HL-60 (cell line): ENCODE results near the gene DHX15.
A peak's percentile ranks its signal among the peaks of the same experiment; 100 is the strongest.

Source experiments
- DNase-seq, 2 experiments: peaks; one replicate each; pipeline ENCODE4 v3.0.0-alpha.2; 2010 to 2020; ENCODE audit warnings: low read depth in 1 of 2, low spot score in 1 of 2
- H3K27ac ChIP-seq: fragments of 250-450 bp; sonication (Bioruptor Pico); replicated peaks from 2 replicates; pipeline ENCODE4 v1.5.1; 2020; ENCODE audit warnings: mild to moderate bottlenecking, moderate library complexity
- H3K27me3 ChIP-seq: fragments of 250-450 bp; sonication (Bioruptor Pico); 2 replicates; pipeline ENCODE4 v1.5.1; 2021; ENCODE audit warnings: mild to moderate bottlenecking, moderate library complexity; ENCODE audit not compliant: insufficient read depth, poor library complexity, severe bottlenecking
- H3K4me3 ChIP-seq: replicated peaks from 2 replicates; pipeline ENCODE4 v1.5.1; 2011; ENCODE audit warnings: mild to moderate bottlenecking, control low read depth, low read length; ENCODE audit not compliant: insufficient read depth
- GABPA ChIP-seq: IDR thresholded peaks from 2 replicates; pipeline ENCODE4 v1.6.1; 2012; ENCODE audit warnings: low read depth
- POLR2AphosphoS5 ChIP-seq: IDR thresholded peaks from 2 replicates; pipeline ENCODE4 v1.6.1; 2012; ENCODE audit warnings: low read depth
- REST ChIP-seq: IDR thresholded peaks from 2 replicates; pipeline ENCODE4 v1.6.1; 2012; ENCODE audit warnings: low read depth; ENCODE audit not compliant: insufficient replicate concordance
- SPI1 ChIP-seq: IDR thresholded peaks from 2 replicates; pipeline ENCODE4 v1.6.1; 2012; ENCODE audit warnings: low read depth, mild to moderate bottlenecking, borderline replicate concordance
- long read RNA-seq: library from polyadenylated mRNA; unstranded; transcript quantifications from one replicate; pipeline ENCODE4 v2.0.0, GENCODE V29; 2020
- TF ChIP-seq, protein P1 (sequence below): IDR thresholded peaks from one replicate; pipeline ENCODE4 v1.5.1; 2011; ENCODE audit warnings: low read length, control low read depth, inconsistent platforms; ENCODE audit not compliant: insufficient read depth

DHX15 gene
- long read RNA-seq, transcript DHX15-204 (4 exons, 3,028 nt), result minor isoform, 6 of 841 reads
- long read RNA-seq, transcript DHX15-201 (14 exons, 2,994 nt), result major isoform, 656 of 841 reads
- long read RNA-seq, partial matches to known transcripts, result 113 of 841 reads
- long read RNA-seq, other reads (novel, unspliced or antisense), result 66 of 841 reads

GRCh38 chr4:24584211-24584850 is at the start of gene DHX15:
DHX15 (minus strand) TSS chr4:24584554; CDS start chr4:24584393, 161 bp downstream.
- Histone ChIP-seq H3K27me3 (no peaks in the 10 kb centered on the region), H3K4me3 (peak within 1 kb of the TSS; percentile 80), H3K27ac (peak within 1 kb of the TSS; percentile 99)
- peak; percentile 94 to 96 for DNase-seq
- TF ChIP-seq, protein P1, sequence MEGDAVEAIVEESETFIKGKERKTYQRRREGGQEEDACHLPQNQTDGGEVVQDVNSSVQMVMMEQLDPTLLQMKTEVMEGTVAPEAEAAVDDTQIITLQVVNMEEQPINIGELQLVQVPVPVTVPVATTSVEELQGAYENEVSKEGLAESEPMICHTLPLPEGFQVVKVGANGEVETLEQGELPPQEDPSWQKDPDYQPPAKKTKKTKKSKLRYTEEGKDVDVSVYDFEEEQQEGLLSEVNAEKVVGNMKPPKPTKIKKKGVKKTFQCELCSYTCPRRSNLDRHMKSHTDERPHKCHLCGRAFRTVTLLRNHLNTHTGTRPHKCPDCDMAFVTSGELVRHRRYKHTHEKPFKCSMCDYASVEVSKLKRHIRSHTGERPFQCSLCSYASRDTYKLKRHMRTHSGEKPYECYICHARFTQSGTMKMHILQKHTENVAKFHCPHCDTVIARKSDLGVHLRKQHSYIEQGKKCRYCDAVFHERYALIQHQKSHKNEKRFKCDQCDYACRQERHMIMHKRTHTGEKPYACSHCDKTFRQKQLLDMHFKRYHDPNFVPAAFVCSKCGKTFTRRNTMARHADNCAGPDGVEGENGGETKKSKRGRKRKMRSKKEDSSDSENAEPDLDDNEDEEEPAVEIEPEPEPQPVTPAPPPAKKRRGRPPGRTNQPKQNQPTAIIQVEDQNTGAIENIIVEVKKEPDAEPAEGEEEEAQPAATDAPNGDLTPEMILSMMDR, result no peak
- TF ChIP-seq GABPA (no peak), POLR2AphosphoS5 (peak; percentile 72), REST (peak; percentile 59), SPI1 (peak; percentile 45; the same call in 1 of the 2 replicates)

- H3K4me3 ChIP-seq, result no peak overlapping the region
- TF ChIP-seq, protein P1, result no peak
- TF ChIP-seq GABPA (no peak), SPI1 (no peak), REST (no peak), POLR2AphosphoS5 (no peak)
- H3K27me3 ChIP-seq, result no peaks in the 10 kb centered on the region
- DNase-seq, result no peak
- no peak overlapping the region for H3K27ac ChIP-seq
Measured at GRCh38 chr4:24632011-24632410, 47.7 kb upstream of the DHX15 start.

DNA sequence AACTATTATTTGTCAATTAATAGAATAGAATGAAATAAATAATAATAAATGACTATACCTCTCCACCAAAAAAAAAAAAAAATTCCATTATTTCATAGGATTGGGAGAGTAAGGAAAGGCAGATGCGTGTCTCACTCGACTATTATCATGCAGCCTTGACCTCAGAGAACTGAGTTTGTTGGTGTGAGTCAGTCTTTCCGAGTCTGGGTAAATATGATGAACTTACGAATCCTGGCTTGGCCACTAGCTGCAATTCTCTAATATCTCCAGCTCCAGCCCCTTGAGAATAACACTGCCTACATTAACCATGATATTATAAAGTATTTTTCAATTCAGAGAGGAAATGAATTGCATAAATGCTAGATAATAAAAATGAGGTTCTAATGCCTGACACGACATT is 46.6 kb upstream of the DHX15 start:
- Histone ChIP-seq H3K27me3 (no peaks in the 10 kb centered on the region), H3K4me3 (no peak overlapping the region), H3K27ac (no peak overlapping the region)
- DNase-seq, result no peak
- TF ChIP-seq POLR2AphosphoS5, result no peak
- TF ChIP-seq REST, result no peak
- TF ChIP-seq SPI1, result no peak
- no peak for TF ChIP-seq GABPA
- TF ChIP-seq, protein P1, result no peak
